ENCODE measurements around the gene ATF7. TPM values are rescaled to one million over a fixed set of nuclear protein-coding genes. Genes with fewer than 3 reads are reported as not detected.
"Not testable (repeated sequence)": the region's sequence is repeated elsewhere in the genome, so short reads cannot be mapped to it uniquely, and the experiment has no call there.

ATF7 gene
- total RNA-seq, 2 experiments from 2014 or later: 13.3 to 14.3 TPM

DNA sequence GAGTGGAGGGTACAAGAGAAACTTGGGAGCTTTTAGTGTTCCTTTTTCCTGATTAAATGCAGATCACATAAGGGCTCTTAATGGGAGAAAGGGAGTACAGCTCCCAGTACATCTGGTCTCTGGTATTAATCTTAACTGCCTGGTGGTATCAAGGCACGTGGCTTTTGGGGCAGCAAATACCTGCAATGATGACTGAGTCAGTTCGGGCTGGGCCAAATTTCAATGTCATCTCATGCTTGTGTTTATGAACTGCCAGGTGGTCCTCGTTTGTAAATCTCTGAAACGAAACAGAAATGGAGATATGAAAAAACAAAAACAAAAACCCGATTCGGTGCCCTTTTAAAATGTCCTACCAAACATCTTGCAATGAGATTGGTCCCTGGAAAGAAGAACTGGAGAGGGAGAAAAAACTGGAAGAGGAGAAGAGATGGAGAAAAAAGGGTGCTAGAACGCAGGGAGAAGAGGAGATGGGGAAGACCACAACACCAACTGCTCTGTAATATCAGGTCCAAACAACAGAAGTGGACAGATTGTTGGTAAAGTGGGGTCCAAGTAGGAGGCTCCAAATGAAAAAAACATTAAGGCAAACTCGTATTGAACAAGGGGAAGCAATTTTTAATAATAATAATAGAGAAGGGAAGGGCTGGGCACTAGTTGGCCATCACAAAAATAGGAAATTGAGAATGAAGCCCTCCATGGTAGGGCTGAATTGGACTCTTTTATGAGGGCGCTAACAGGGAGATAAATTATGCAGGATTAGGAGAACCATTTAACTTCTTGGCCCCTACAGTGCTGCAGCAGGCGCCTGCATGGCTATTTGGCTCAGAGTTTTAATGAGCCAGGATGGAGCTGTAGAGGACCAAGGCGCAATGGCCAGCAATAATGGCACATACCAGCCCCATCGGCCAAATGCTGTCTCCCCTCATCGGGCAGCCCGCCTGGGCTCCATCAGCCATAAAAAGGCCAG is 73.5 kb downstream of the ATF7 start:
- Mint-ChIP-seq H3K4me1 (ENCODE audit: low read depth) (peaks cover 18% of the 10 kb centered on the region), H3K27ac (no peak overlapping the region), H3K4me3 (no peak overlapping the region), H3K27me3 (no peaks in the 10 kb centered on the region), H3K9me3 (no peaks in the 10 kb centered on the region), H3K36me3 (ENCODE audit: low read depth) (peaks cover 42% of the 10 kb centered on the region)
- no peak for DNase-seq
- ATAC-seq (ENCODE audit: poor library complexity): no peak
- POLR2A ChIA-PET: no interaction called here
- Histone ChIP-seq H3K4me3 (ENCODE audit: low read length) (no peak overlapping the region), H3K27me3 (ENCODE audit: control insufficient read depth in 1 of 2, insufficient read depth in 2 of 2, low read length in 2 of 2) (no peaks in the 10 kb centered on the region), H3K9me3 (ENCODE audit: control insufficient read depth in 1 of 2, insufficient read depth in 1 of 2, low read length in 2 of 2) (no peaks in the 10 kb centered on the region), H3K4me1 (ENCODE audit: insufficient read depth, low read length) (peaks cover 9% of the 10 kb centered on the region), H3K36me3 (ENCODE audit: insufficient read depth, low read length) (peaks cover 35% of the 10 kb centered on the region), H3K27ac (ENCODE audit: low read depth in 1 of 2, low read length in 2 of 2) (no peak overlapping the region)
- intact Hi-C loops (cut with DNase I, micrococcal nuclease): no loop called here
- CTCF ChIA-PET: no interaction called here
- TF ChIP-seq, protein P1, sequence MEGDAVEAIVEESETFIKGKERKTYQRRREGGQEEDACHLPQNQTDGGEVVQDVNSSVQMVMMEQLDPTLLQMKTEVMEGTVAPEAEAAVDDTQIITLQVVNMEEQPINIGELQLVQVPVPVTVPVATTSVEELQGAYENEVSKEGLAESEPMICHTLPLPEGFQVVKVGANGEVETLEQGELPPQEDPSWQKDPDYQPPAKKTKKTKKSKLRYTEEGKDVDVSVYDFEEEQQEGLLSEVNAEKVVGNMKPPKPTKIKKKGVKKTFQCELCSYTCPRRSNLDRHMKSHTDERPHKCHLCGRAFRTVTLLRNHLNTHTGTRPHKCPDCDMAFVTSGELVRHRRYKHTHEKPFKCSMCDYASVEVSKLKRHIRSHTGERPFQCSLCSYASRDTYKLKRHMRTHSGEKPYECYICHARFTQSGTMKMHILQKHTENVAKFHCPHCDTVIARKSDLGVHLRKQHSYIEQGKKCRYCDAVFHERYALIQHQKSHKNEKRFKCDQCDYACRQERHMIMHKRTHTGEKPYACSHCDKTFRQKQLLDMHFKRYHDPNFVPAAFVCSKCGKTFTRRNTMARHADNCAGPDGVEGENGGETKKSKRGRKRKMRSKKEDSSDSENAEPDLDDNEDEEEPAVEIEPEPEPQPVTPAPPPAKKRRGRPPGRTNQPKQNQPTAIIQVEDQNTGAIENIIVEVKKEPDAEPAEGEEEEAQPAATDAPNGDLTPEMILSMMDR (IDR thresholded peaks at IDR 0.05): no peak

DNA sequence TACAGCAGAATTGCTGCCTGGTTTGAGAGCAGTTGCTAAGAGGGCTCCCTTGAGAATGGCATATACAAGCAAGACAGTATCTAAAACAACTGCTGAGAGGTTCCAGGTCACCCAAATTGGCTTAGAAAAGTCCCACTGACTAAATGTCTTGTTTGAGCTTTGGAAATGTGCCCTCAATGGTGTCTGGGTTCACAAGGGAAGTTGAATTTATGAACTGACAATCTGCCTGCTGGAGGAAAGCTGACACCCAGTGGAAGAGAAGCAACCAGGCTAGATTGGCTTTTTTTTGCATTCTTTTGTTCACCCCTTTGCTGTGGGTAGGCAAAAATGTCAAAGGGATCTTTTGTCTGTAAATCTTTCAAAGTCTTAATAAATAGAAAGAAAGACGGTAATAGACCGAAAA is 74.3 kb downstream of the ATF7 start:
- no peak for ATAC-seq (ENCODE audit: poor library complexity)
- Histone ChIP-seq H3K27ac (ENCODE audit: low read depth in 1 of 2, low read length in 2 of 2) (no peak overlapping the region), H3K9me3 (ENCODE audit: control insufficient read depth in 1 of 2, insufficient read depth in 1 of 2, low read length in 2 of 2) (no peaks in the 10 kb centered on the region), H3K27me3 (ENCODE audit: control insufficient read depth in 1 of 2, insufficient read depth in 2 of 2, low read length in 2 of 2) (no peaks in the 10 kb centered on the region), H3K4me1 (ENCODE audit: insufficient read depth, low read length) (peaks cover 9% of the 10 kb centered on the region), H3K4me3 (ENCODE audit: low read length) (no peak overlapping the region), H3K36me3 (ENCODE audit: insufficient read depth, low read length) (peaks cover 35% of the 10 kb centered on the region)
- POLR2A ChIA-PET: no interaction called here
- peak in 1 of 14 experiments; percentile 14 for DNase-seq
- H3K36me3 Mint-ChIP-seq (ENCODE audit: low read depth): peaks cover 42% of the 10 kb centered on the region
- no peaks in the 10 kb centered on the region for H3K27me3 Mint-ChIP-seq
- peaks cover 18% of the 10 kb centered on the region for H3K4me1 Mint-ChIP-seq (ENCODE audit: low read depth)
- no peak overlapping the region for H3K27ac Mint-ChIP-seq
- H3K9me3 Mint-ChIP-seq: no peaks in the 10 kb centered on the region
- intact Hi-C loops (cut with DNase I, micrococcal nuclease): no loop called here
- TF ChIP-seq, protein P1 (IDR thresholded peaks at IDR 0.05): no peak
- no peak overlapping the region for H3K4me3 Mint-ChIP-seq
- CTCF ChIA-PET: no interaction called here

DNA sequence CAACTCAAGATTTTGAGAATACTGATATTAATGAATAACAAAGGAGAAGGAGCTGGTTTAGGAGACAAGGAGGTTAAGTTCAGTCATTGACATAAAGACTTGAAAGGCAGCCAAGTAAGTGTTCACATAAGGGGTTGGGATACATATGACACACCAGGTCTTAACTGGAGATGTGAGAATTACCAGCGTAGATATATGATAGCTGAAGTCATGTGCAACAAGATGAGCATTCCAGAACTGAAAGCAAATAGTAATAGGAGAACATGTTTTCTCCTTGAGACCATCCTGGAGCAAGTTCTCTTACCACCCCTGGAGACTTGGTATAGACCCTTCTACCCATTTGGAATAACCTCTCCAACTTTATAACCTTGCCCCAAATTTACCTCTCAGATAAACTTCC is 75.6 kb downstream of the ATF7 start:
- CTCF ChIA-PET: no interaction called here
- Histone ChIP-seq H3K27me3 (ENCODE audit: control insufficient read depth in 1 of 2, insufficient read depth in 2 of 2, low read length in 2 of 2) (no peaks in the 10 kb centered on the region), H3K27ac (ENCODE audit: low read depth in 1 of 2, low read length in 2 of 2) (no peak overlapping the region), H3K4me1 (ENCODE audit: insufficient read depth, low read length) (peaks cover 9% of the 10 kb centered on the region), H3K36me3 (ENCODE audit: insufficient read depth, low read length) (peaks cover 36% of the 10 kb centered on the region), H3K4me3 (ENCODE audit: low read length) (no peak overlapping the region), H3K9me3 (ENCODE audit: control insufficient read depth in 1 of 2, insufficient read depth in 1 of 2, low read length in 2 of 2) (no peaks in the 10 kb centered on the region)
- intact Hi-C loops (cut with DNase I, micrococcal nuclease): no loop called here
- DNase-seq (no peak), ATAC-seq (ENCODE audit: poor library complexity) (no peak)
- H3K27me3 Mint-ChIP-seq: no peaks in the 10 kb centered on the region
- peaks cover 42% of the 10 kb centered on the region for H3K36me3 Mint-ChIP-seq (ENCODE audit: low read depth)
- H3K9me3 Mint-ChIP-seq: no peaks in the 10 kb centered on the region
- no peak overlapping the region for H3K4me3 Mint-ChIP-seq
- no peak overlapping the region for H3K27ac Mint-ChIP-seq
- POLR2A ChIA-PET: interaction anchor here (0.7 kb wide), 1 partner anchor 125 kb away, joined by 3 read pairs; the partner anchor contains the start of gene ATP5MC2
- TF ChIP-seq, protein P1 (IDR thresholded peaks at IDR 0.05): no peak
- H3K4me1 Mint-ChIP-seq (ENCODE audit: low read depth): peaks cover 18% of the 10 kb centered on the region

DNA sequence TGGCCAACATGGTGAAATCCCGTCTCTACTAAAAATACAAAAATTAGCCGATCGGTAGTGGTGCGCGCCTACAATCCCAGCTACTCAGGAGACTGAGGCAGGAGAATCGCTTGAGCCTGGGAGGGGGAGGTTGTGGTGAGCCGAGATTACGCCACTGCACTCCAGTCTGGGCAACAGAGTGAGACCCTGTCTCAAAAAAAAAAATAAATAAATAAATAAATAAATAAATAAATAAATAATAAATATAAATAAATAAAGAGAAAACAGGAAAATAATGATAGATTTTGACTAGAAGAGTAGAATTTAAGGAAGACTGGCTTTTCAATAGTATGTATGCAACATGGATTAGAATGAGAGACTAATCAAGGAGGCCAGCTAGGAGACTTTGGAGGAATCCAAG is 76.1 kb downstream of the ATF7 start:
- H3K4me3 Mint-ChIP-seq; DNase-seq; H3K27me3 Mint-ChIP-seq; CTCF ChIA-PET; H3K27ac Mint-ChIP-seq; H3K4me1 ChIP-seq (ENCODE audit: insufficient read depth, low read length); ATAC-seq (ENCODE audit: poor library complexity); H3K27me3 ChIP-seq (ENCODE audit: control insufficient read depth in 1 of 2, insufficient read depth in 2 of 2, low read length in 2 of 2); H3K9me3 Mint-ChIP-seq; H3K9me3 ChIP-seq (ENCODE audit: control insufficient read depth in 1 of 2, insufficient read depth in 1 of 2, low read length in 2 of 2); intact Hi-C loops (cut with DNase I, micrococcal nuclease); H3K4me3 ChIP-seq (ENCODE audit: low read length); H3K27ac ChIP-seq (ENCODE audit: low read depth in 1 of 2, low read length in 2 of 2): not testable (repeated sequence)
- peaks cover 20% of the 10 kb centered on the region for H3K4me1 Mint-ChIP-seq (ENCODE audit: low read depth)
- POLR2A ChIA-PET: interaction anchor here (0.7 kb wide), 1 partner anchor 126 kb away, joined by 3 read pairs; the partner anchor contains the start of gene ATP5MC2
- peaks cover 37% of the 10 kb centered on the region for H3K36me3 ChIP-seq (ENCODE audit: insufficient read depth, low read length)
- H3K36me3 Mint-ChIP-seq (ENCODE audit: low read depth): peaks cover 42% of the 10 kb centered on the region

DNA sequence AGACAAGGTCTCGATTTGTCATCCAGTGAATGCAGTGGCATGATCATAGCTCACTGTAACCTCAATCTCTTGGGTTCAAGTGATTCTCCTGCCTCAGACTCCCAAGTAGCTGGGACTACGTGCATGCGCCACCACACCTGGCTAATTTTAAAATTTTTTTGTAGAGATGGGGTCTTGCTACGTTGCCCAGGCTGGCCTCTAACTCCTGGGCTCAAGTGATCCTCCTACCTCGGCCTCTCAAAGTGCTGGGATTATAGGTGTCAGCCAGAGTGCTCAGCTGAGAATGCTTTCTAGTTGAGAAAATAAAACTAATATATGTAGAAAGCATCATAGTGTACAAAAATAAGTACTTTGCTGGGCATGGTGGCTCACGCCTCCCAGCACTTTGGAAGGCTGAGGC is 77.8 kb downstream of the ATF7 start:
- H3K36me3 ChIP-seq (ENCODE audit: insufficient read depth, low read length): peaks cover 35% of the 10 kb centered on the region
- Mint-ChIP-seq H3K36me3 (ENCODE audit: low read depth) (peaks cover 51% of the 10 kb centered on the region), H3K4me1 (ENCODE audit: low read depth) (peaks cover 35% of the 10 kb centered on the region)
- POLR2A ChIA-PET; H3K27ac Mint-ChIP-seq; ATAC-seq (ENCODE audit: poor library complexity); CTCF ChIA-PET; H3K4me3 Mint-ChIP-seq; H3K9me3 ChIP-seq (ENCODE audit: control insufficient read depth in 1 of 2, insufficient read depth in 1 of 2, low read length in 2 of 2); DNase-seq; H3K4me3 ChIP-seq (ENCODE audit: low read length); H3K27me3 ChIP-seq (ENCODE audit: control insufficient read depth in 1 of 2, insufficient read depth in 2 of 2, low read length in 2 of 2); H3K27ac ChIP-seq (ENCODE audit: low read depth in 1 of 2, low read length in 2 of 2); H3K27me3 Mint-ChIP-seq; intact Hi-C loops (cut with DNase I, micrococcal nuclease); H3K9me3 Mint-ChIP-seq: not testable (repeated sequence)
- peaks cover 12% of the 10 kb centered on the region for H3K4me1 ChIP-seq (ENCODE audit: insufficient read depth, low read length)

Data from CD4-positive, alpha-beta T cell (primary cell).